ENCODE data around the gene AIF1.
A peak's percentile ranks its signal among the peaks of the same experiment; 100 is the strongest.
"Not testable (repeated sequence)": the region's sequence is repeated elsewhere in the genome, so short reads cannot be mapped to it uniquely, and the experiment has no call there.

The AIF1 gene

DNA sequence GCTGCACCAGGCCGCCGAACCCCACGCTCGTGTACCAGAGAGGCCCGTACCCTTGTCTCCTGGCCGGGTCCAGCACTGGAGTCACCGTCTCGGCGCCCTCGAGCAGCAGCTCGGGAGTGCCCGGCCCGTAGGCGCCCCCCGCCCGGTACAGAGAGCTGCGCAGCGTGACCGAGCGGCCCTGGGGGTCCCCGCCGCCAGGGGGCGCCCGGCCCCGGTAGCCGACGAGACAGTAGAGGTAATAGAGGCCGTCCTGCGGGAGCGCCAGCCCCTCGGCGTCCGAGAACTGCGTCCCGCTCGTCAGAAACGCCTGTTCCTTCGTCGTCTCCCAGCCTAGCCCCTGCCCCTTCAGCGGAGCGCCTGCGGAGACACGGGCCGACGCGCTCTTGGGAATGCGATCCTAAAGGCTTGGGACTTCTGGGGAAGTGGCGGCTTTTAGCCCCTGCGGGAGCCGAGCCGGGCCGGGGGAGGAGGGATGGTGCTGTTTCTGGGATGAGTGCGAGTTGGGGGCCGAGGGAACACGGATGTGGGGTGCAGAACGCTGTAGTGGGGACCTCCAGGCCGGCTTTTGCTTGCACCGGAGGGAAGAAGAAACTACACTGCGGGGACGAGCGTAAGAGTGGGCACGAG, 34.1 kb upstream of the AIF1 start:
- DNase-seq = peak; percentile 46

DNA sequence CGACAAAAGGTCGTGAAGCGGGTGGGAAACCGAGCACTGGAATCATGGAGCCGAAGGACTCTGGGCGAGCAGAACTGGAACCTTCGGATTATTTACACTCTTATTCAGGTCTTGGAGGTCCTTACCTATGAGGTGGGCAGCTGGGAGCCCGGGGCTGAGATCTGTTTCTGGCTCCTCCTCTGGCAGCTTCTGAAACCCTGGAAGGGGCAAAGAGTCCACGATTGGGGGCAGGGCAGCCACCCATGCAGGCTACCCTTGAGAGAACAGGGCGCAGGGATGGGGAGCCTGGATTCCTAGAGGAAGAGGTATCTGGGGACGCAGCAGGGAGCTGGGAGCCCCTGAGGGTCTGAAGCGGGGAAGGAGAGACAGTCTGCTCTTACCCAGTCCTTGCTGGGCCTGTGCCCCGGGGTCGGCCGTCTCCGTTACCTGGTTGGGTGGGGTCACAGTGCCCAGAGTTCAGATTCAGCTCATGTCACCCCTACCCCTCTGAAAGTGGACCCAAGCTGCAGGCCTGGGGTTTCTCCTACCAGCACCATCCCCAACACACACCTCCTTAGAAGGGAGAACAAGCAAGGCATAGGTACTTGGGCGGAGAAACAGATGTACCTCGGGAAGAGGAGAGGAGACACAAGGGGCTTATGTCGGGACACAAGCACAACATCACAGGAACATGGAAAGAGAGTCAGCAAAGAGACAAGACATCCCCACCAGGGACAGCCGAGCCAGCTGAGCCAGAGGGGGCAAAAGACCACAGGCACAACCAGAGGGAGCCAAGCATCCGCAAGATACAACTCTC, 33.4 kb upstream of the AIF1 start:
- DNase-seq = no peak

DNA sequence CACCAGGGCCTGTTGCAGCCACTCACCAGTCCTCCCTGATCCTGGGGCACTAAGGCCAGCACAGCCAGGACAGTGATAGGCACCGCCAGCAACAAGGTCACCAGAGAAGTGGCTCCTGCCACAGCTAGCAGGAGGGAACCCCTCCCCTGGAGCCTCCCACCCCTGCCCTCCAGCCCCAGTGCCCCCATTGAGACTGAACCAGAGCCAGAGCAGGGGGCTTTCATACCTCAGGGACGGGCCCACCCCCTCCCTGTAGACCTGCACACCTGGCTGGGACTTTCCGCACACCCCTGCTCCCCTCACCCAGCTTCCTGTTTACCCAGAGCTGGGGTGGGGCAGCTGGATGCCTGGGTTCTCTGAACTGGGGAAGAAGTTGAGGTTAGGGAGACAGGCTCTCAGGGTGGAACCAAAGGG, 32.8 kb upstream of the AIF1 start, which contains the start of gene LTB:
LTB (minus strand) TSS at position 195 of the 414 bp plus-strand sequence; CDS start at position 188, 7 bp downstream.
- DNase-seq = no peak

DNA sequence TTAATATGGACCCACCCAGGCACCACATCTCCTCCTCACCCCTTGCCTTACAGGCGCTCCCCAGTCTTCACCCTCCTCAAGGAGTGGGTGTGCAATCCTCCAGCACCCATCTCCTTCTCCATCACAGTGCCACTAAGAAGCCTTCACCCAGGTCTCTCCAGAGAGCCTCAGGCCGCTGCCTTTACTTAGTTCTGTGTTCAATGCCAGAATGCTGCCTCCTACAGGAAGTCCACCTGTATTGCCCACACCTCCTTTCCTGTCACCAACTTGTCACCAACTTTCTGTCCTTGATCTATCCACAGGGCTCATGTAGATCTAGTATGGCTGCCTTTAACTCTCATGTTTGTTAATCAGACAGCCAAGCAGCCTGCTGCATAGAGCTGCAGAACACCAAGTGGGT, 29.5 kb upstream of the AIF1 start:
- DNase-seq = peak; percentile 2

DNA sequence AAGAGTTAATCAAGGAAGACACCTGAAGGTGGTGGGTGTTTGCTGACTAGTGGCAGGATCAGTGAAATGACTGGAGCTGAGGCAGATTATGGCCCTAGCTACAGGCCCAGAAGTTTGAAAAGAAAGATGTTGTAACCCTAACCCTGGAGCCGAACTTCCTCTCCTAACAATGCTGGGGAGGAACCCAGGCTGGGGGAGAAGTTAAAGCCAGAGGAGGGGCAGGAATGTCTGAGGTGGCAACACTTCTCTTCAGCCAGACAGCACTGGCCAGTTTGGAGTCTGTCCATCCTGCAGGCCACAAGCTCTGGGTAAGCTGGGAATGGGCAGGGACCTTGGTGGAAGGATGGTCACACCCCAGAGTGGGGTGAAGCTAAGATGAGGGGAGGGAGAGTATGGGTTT, 29.0 kb upstream of the AIF1 start, which contains the start of gene LST1:
LST1 (plus strand) TSS at position 270 of the 400 bp plus-strand sequence. CDS start 1,023 bp downstream, outside the sequence.
- no peak for DNase-seq

DNA sequence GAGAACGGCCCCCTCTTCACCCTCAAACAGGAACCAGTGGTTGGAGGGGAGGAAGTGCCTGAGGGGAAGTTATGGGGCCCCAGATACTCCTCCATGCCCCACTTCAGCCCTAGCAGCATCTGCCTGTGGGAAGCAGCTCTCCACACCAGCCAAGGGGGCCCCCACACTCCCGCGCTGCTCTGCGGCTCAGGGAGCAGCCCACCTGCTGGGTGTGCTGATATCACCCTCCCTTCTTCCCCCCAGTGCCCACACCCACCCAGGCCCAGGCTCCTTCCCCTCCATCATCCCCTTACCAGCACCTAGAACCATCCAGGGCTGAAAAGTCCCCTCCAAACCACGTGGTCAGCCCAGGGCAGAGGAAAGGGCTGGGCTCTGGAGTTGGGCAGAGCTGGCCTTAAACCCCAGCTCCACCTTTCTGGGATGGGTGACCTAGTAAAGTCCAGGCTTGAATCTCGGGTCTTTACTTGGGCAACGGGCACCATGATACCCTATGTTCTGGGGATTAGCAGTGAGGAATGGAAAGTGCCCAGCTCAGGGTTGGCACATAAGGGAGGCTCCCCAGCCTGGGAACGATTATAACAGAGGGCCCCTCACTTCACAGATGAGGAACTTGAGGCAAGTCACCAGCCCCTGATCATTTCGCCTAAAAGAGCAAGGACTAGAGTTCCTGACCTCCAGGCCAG, 28.3 kb upstream of the AIF1 start:
- no peak for DNase-seq

DNA sequence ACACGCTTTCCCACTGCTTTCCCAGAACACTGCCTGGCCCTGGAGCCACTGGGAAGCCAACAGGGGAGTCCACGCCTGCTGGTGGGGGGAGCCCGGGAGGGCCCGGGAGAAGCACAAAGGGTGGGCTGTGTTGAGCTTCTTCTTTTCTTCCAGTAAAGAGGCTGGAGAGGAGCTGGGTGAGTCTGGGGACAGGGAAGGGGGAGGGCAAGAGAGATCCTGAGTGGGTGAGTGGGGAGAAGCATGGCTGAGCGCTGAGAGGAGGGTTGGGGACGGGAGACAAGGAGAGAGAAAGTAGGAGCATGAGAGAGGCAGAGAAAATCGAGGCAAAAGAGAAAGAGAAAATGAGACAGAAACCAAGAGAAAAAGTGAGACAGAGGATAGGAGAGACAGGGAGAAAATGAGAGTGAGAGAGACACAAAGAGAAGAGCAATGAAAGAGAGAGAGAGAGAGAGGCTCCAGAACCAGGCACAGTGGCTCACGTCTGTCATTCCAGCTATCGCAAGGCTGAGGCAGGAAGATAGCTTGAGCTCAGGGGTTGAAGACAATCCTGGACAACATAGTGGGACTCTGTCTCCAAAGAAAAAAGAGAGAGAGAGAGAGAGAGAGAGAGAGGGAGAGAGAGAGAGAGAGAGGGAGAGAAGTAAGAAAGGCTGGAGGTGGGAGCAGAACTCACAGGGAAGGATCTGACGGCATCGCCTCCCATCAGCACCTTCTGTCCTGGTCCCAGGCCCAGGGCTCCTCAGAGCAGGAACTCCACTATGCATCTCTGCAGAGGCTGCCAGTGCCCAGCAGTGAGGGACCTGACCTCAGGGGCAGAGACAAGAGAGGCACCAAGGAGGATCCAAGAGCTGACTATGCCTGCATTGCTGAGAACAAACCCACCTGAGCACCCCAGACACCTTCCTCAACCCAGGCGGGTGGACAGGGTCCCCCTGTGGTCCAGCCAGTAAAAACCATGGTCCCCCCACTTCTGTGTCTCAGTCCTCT, 26.9 kb upstream of the AIF1 start:
- DNase-seq = no peak

DNA sequence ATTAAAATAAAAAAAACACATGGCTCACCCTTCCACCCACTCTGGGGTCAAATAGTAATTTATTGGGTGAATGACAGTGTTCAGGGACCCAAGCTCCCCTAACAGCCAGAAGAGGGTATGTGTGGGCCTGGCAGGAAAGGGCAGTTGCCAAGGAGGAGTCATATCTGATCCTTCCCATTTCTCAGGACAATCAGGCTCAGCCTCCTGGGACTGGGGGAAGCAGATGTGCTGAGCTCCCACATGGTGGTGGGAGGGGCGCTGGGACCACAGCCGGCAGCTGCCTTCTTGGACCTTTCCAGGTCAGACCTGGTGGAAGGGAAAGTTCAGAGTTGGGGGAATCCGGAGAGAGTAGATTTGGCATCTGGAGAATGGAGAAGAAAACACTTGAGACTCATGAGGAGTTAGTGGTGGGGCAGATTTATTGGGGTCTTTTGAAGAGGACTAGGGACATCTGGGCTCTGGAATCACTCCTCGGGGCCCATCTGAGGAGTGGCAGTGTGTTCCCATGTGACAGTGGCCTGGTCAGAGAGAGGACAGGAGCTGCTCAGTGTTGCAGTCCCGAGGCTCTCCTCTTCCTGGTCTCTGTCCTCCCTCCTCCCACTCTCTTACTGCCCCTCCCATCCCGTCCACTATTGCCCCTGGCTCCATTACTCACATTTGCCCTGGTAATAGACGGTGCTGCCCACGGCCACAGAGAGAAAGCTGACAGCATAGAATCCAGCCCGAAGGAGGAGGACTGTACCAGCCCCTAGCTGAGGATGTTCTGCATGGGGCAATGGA, 26.0 kb upstream of the AIF1 start:
- no peak for DNase-seq

DNA sequence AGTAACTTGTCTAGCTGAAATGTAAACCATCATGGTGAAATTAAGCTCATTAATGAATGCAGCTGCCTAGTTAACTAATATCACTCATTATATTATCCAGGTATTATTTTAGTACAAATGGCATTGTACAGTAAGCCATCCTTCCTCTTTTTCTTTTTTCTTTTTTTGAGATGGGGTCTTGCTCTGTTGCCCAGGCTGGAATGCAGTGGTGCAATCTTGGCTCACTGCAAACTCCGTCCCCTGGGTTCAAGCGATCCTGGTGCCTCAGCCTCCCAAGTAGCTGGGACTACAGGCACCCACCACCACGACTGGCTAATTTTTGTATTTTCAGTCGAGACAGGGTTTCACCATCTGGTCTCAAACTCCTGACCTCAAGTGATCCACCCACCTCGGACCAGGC, 24.3 kb upstream of the AIF1 start:
- not testable (repeated sequence) for DNase-seq

DNA sequence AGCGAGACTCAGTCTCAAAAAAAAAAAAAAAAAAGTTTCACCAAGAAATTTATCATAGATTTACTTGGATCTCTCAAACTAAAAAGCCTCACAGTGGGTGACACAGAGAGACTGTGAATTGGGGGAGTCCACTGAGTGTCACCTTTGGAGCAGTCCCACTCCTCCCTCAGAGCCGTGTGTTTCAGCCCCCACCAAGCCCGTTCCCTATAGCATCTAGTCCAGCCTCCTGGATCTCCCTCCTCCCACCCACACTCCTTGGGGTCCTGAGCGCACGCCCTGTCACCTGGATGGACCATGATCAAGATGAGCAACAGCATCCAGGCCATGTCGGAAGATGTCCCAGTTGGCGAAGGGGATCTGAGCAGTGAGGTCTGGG, 22.6 kb upstream of the AIF1 start:
- no peak for DNase-seq

DNA sequence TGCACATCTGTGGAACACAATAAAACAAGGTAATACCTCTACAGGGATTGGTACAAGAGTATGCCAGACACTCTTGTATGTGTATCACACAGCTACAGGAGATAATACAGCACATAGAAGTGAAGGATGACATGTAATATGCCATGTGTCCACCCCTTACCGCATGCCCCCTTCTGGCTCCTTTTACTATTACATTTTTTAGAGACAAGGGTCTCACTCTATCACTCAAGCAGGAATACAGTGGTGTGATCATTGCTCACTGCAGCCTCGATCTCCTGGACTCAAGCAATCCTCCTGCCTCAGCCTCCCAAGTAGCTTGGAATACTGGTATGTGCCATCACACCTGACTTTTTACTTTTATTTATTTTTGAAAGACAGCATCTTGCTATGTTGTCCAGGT, 18.0 kb upstream of the AIF1 start:
- DNase-seq = peak; percentile 49

- DNase-seq = no peak
Observed at GRCh38 chr6:31607317-31607716, 7.7 kb upstream of the AIF1 start.

- no peak for DNase-seq
Observed at GRCh38 chr6:31609519-31610406, 5.3 kb upstream of the AIF1 start.

GRCh38 chr6:31610968-31611367, 4.1 kb upstream of the AIF1 start:
- DNase-seq = no peak

GRCh38 chr6:31614075-31614619, 887 bp upstream of the AIF1 start:
- no peak for DNase-seq

GRCh38 chr6:31615748-31616147, 714 bp downstream of the AIF1 start:
- DNase-seq = no peak

DNA sequence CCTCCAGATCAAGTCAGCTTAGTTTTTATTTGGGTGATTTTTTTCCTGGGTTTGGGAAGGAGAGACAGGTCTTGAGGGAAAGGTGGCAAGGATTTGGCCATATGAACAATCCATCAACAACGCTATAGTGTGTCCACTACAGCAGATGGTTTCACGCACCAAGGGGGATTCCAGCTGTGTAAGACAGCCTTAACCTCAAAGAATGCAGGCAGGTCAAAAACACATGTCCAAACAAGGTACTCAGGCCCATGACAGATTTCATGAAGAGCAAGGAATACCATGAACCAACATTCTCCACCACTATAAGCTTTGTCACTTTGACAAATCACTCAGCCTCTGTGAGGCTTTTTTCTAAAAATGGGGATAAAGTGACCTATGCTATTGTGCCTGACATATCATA, 2.0 kb downstream of the AIF1 start:
- DNase-seq = no peak

DNA sequence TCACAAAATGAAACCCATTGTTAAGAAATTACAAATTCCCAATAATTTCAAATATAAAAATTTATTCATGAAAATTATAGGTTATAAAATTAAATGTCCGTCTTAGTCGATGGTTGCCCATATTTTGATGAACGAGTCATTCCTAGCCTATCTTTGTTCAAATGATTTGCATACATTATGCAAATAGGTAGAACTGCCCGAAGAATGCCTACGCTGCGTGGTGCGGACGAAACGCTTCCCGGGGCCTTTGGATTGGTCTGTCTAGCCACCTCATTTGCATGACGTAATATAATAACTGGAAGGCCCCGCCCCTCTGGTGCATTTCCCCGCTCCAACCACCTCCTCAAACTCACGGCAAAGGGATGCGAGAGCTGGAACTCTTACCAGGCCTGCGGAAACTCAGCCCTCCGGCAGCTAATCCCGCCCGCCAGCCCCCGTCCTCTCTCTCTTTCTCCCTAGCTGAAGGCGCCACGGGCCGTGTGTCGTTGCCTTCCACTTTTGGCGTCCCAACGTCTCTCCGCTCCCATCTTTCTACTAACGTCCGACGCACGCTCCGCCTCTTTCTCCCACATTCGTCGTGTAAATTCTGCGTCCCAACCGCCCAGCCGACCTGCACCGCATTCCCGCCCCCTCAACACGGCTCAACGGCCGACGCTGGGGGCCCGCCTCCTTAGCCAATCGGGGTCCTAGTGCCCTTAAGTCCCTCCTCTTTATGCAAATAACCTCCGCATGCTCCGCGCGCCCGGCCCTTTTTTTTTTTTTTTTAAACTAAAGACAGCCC, 5.0 kb downstream of the AIF1 start:
- peak; percentile 95 for DNase-seq

DNA sequence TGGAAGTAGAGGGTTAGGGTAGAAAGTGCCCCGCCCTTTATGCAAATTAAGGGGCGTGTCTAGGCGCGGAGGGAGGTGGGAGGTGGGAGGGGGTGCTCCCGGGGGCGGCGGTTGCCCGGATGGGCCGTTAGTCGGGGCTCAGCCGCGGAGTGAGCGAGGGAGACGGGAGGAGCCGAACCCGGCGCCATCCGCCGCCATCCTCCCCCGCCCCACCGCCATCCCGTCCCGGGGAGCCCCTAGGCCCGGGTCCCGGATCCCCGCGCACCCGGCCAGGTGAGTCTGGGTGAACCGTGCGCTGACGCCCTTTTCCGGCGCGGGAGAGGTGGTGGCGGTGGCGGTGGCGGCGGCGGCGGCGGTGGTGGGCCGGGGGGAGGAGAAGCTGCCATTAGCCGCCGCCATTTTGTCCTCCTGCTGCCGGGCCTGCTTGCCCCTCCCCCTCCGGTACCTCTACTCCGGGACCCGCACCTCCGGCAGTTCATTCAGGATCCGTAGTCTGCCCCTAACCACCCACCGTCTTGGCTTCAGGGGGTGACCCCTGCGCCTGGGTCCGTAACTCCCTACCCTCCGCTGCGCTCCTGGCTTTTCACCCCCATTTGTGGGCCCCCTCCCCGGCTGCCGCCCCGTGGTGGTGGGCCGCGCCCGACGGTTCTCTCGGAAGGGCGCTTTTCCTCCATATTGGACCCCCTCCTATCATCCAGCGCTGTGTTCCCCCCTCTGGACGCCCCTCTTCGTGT, 5.7 kb downstream of the AIF1 start, which contains the start of gene PRRC2A:
PRRC2A (plus strand) TSS at position 130 of the 734 bp plus-strand sequence. CDS start 2,075 bp downstream, outside the sequence.
- peak; percentile 28 for DNase-seq
